BLaER1 (cell line): Measurements from ENCODE around the gene SELP.

Experiments used
- H3K27ac ChIP-seq: shearing (Covaris generic); formaldehyde crosslinking; 2 replicates; pipeline ENCODE4 v1.8.1; 2022
- H3K27me3 ChIP-seq: shearing (Covaris generic); formaldehyde crosslinking; 2 replicates; pipeline ENCODE4 v1.8.1; 2022
- H3K36me3 ChIP-seq: shearing (Covaris generic); formaldehyde crosslinking; 2 replicates; pipeline ENCODE4 v1.8.1; 2022
- H3K4me1 ChIP-seq: shearing (Covaris generic); formaldehyde crosslinking; 2 replicates; pipeline ENCODE4 v1.8.1; 2022
- H3K4me2 ChIP-seq: shearing (Covaris generic); formaldehyde crosslinking; 2 replicates; pipeline ENCODE4 v1.8.1; 2022
- H3K4me3 ChIP-seq: shearing (Covaris generic); formaldehyde crosslinking; 2 replicates; pipeline ENCODE4 v1.8.1; 2022
- H3K9ac ChIP-seq: shearing (Covaris generic); formaldehyde crosslinking; 2 replicates; pipeline ENCODE4 v1.8.1; 2022
- H3K9me3 ChIP-seq: shearing (Covaris generic); formaldehyde crosslinking; 2 replicates; pipeline ENCODE4 v1.8.1; 2022
- H4K20me1 ChIP-seq: shearing (Covaris generic); formaldehyde crosslinking; 2 replicates; pipeline ENCODE4 v1.8.1; 2022
- Cebpa-rat ChIP-seq: shearing (Covaris generic); IDR thresholded peaks from 2 replicates; pipeline ENCODE4 v1.8.1; 2022

The SELP gene

GRCh38 chr1:169563650-169564049 lies 66.3 kb downstream of the SELP start:
- Histone ChIP-seq H3K9me3 (no peaks in the 10 kb centered on the region), H3K4me2 (no peak overlapping the region), H3K36me3 (no peaks in the 10 kb centered on the region), H3K27me3 (no peaks in the 10 kb centered on the region), H4K20me1 (no peaks in the 10 kb centered on the region), H3K4me3 (no peak overlapping the region), H3K27ac (no peak overlapping the region), H3K4me1 (no peaks in the 10 kb centered on the region), H3K9ac (no peak overlapping the region)
- TF ChIP-seq Cebpa-rat = no peak

GRCh38 chr1:169563019-169563615 lies 66.8 kb downstream of the SELP start:
- no peak overlapping the region for H3K4me3 ChIP-seq
- no peaks in the 10 kb centered on the region for H4K20me1 ChIP-seq
- no peak overlapping the region for H3K4me2 ChIP-seq
- TF ChIP-seq Cebpa-rat = no peak
- no peak overlapping the region for H3K9ac ChIP-seq
- H3K27ac ChIP-seq = no peak overlapping the region
- H3K27me3 ChIP-seq = no peaks in the 10 kb centered on the region
- H3K4me1 ChIP-seq = no peaks in the 10 kb centered on the region
- H3K9me3 ChIP-seq = no peaks in the 10 kb centered on the region
- no peaks in the 10 kb centered on the region for H3K36me3 ChIP-seq

- no peaks in the 10 kb centered on the region for H3K27me3 ChIP-seq
- H3K9ac ChIP-seq = no peak overlapping the region
- no peak for TF ChIP-seq Cebpa-rat
- no peaks in the 10 kb centered on the region for H3K36me3 ChIP-seq
- H4K20me1 ChIP-seq = no peaks in the 10 kb centered on the region
- no peaks in the 10 kb centered on the region for H3K4me1 ChIP-seq
- no peak overlapping the region for H3K4me2 ChIP-seq
- H3K27ac ChIP-seq = no peak overlapping the region
- no peak overlapping the region for H3K4me3 ChIP-seq
- H3K9me3 ChIP-seq = no peaks in the 10 kb centered on the region
These were observed 68.2 kb downstream of the SELP start for GRCh38 chr1:169561692-169562091.

- Histone ChIP-seq H3K4me1 (no peaks in the 10 kb centered on the region), H3K9me3 (no peaks in the 10 kb centered on the region), H3K4me3 (no peak overlapping the region), H3K27me3 (no peaks in the 10 kb centered on the region), H3K27ac (no peak overlapping the region), H3K36me3 (no peaks in the 10 kb centered on the region), H3K9ac (no peak overlapping the region), H4K20me1 (no peaks in the 10 kb centered on the region), H3K4me2 (no peak overlapping the region)
- no peak for TF ChIP-seq Cebpa-rat
These were observed 72.8 kb downstream of the SELP start for GRCh38 chr1:169557131-169557530.

- Histone ChIP-seq H3K9me3 (no peaks in the 10 kb centered on the region), H3K9ac (no peak overlapping the region), H3K36me3 (no peaks in the 10 kb centered on the region), H4K20me1 (no peaks in the 10 kb centered on the region), H3K27ac (no peak overlapping the region), H3K27me3 (no peaks in the 10 kb centered on the region), H3K4me1 (no peaks in the 10 kb centered on the region), H3K4me2 (no peak overlapping the region), H3K4me3 (no peak overlapping the region)
- TF ChIP-seq Cebpa-rat = no peak
These were observed 79.6 kb downstream of the SELP start for GRCh38 chr1:169550294-169550693.

- TF ChIP-seq Cebpa-rat = no peak
- H3K9me3 ChIP-seq = no peaks in the 10 kb centered on the region
- H3K4me1 ChIP-seq = no peaks in the 10 kb centered on the region
- no peak overlapping the region for H3K27ac ChIP-seq
- H3K36me3 ChIP-seq = no peaks in the 10 kb centered on the region
- H3K9ac ChIP-seq = no peak overlapping the region
- no peaks in the 10 kb centered on the region for H4K20me1 ChIP-seq
- no peaks in the 10 kb centered on the region for H3K27me3 ChIP-seq
- H3K4me3 ChIP-seq = no peak overlapping the region
- H3K4me2 ChIP-seq = no peak overlapping the region
These were observed 81.6 kb downstream of the SELP start for GRCh38 chr1:169548282-169548681.

GRCh38 chr1:169546087-169546995 lies 83.6 kb downstream of the SELP start:
- Histone ChIP-seq H3K4me2 (no peak overlapping the region), H3K4me1 (no peaks in the 10 kb centered on the region), H3K9me3 (no peaks in the 10 kb centered on the region), H3K9ac (no peak overlapping the region), H3K36me3 (no peaks in the 10 kb centered on the region), H3K27ac (no peak overlapping the region), H4K20me1 (no peaks in the 10 kb centered on the region), H3K4me3 (no peak overlapping the region), H3K27me3 (no peaks in the 10 kb centered on the region)
- no peak for TF ChIP-seq Cebpa-rat

GRCh38 chr1:169545472-169545871 lies 84.5 kb downstream of the SELP start:
- Histone ChIP-seq H3K9ac (no peak overlapping the region), H3K36me3 (no peaks in the 10 kb centered on the region)

GRCh38 chr1:169538998-169539871 lies 90.7 kb downstream of the SELP start:
- no peak overlapping the region for H3K4me2 ChIP-seq
- no peak for TF ChIP-seq Cebpa-rat
- no peak overlapping the region for H3K27ac ChIP-seq
- no peaks in the 10 kb centered on the region for H3K36me3 ChIP-seq
- no peak overlapping the region for H3K4me3 ChIP-seq
- no peaks in the 10 kb centered on the region for H3K4me1 ChIP-seq
- no peaks in the 10 kb centered on the region for H3K9me3 ChIP-seq
- H3K27me3 ChIP-seq = no peaks in the 10 kb centered on the region
- no peak overlapping the region for H3K9ac ChIP-seq
- H4K20me1 ChIP-seq = no peaks in the 10 kb centered on the region

More at GRCh38 chr1:169545472-169545871, 84.5 kb downstream of the SELP start:
- no peaks in the 10 kb centered on the region for H3K27me3 ChIP-seq
- no peak overlapping the region for H3K27ac ChIP-seq
- TF ChIP-seq Cebpa-rat = no peak
- H3K4me2 ChIP-seq = no peak overlapping the region
- H3K4me3 ChIP-seq = no peak overlapping the region
- H4K20me1 ChIP-seq = no peaks in the 10 kb centered on the region
- H3K9me3 ChIP-seq = no peaks in the 10 kb centered on the region
- H3K4me1 ChIP-seq = no peaks in the 10 kb centered on the region
